ENCODE results near the gene UCK1.

Gene UCK1

GRCh38 chr9:131530920-131531832, at the start of gene UCK1:
TSS of gene UCK1 (minus strand) at chr9:131531263. CDS start at chr9:131531174, 89 bp downstream.
- peak; percentile 84 for DNase-seq

GRCh38 chr9:131580358-131580757, 49.3 kb upstream of the UCK1 start:
- no peak for DNase-seq

GRCh38 chr9:131579789-131580211, 48.7 kb upstream of the UCK1 start:
- DNase-seq = no peak

GRCh38 chr9:131578731-131579504, 47.9 kb upstream of the UCK1 start:
- peak; percentile 36 for DNase-seq

- DNase-seq = no peak
Observed at GRCh38 chr9:131578021-131578420, 47.0 kb upstream of the UCK1 start.

- no peak for DNase-seq
Observed at GRCh38 chr9:131577005-131578000, 46.2 kb upstream of the UCK1 start.

- no peak for DNase-seq
Observed at GRCh38 chr9:131575946-131576853, 45.1 kb upstream of the UCK1 start.

GRCh38 chr9:131574730-131575640, 43.9 kb upstream of the UCK1 start:
- no peak for DNase-seq

- no peak for DNase-seq
Observed at GRCh38 chr9:131567910-131568309, 36.8 kb upstream of the UCK1 start.

- no peak for DNase-seq
Observed at GRCh38 chr9:131566158-131566557, 35.1 kb upstream of the UCK1 start.

- no peak for DNase-seq
Observed at GRCh38 chr9:131565369-131565768, 34.3 kb upstream of the UCK1 start.

- no peak for DNase-seq
Observed at GRCh38 chr9:131562032-131562959, 31.2 kb upstream of the UCK1 start.

- DNase-seq = no peak
Observed at GRCh38 chr9:131559421-131560000, 28.4 kb upstream of the UCK1 start.

GRCh38 chr9:131557855-131558548, 26.9 kb upstream of the UCK1 start:
- DNase-seq = no peak

GRCh38 chr9:131555841-131556673, 25.0 kb upstream of the UCK1 start:
- no peak for DNase-seq

GRCh38 chr9:131554843-131555351, 23.8 kb upstream of the UCK1 start:
- DNase-seq = no peak
